K562 (cell line): Measurements from ENCODE around the gene PCDHGB5. TPM values are rescaled to one million over a fixed set of nuclear protein-coding genes. Genes with fewer than 3 reads are reported as not detected.

ENCODE experiments used
- CAMTA2 ChIP-seq: fragments of 250-450 bp; sonication (Bioruptor Pico); conservative IDR thresholded peaks from 2 replicates; pipeline ENCODE4 v1.5.1; 2022
- CUX1 ChIP-seq: fragments of 200-800 bp; sonication (Bioruptor generic); IDR thresholded peaks from 2 replicates; pipeline ENCODE4 v1.6.1; 2016; ENCODE audit warnings: missing genetic modification characterization, missing compliant biosample characterization
- GATA2 ChIP-seq: sonication (generic); formaldehyde crosslinking; IDR thresholded peaks from 2 replicates; pipeline ENCODE4 v1.4.0; 2020; ENCODE audit warnings: mild to moderate bottlenecking, missing genetic modification reagents
- HEY1 ChIP-seq: fragments of 250-450 bp; sonication (Bioruptor Pico); IDR thresholded peaks from 2 replicates; pipeline ENCODE4 v1.5.0; 2020; ENCODE audit warnings: mild to moderate bottlenecking, moderate library complexity, borderline replicate concordance
- ILF3 ChIP-seq: fragments of 450-650 bp; IDR thresholded peaks from 2 replicates; pipeline ENCODE4 v1.6.1; 2018; ENCODE audit warnings: antibody characterized with exemption, mild to moderate bottlenecking, moderate library complexity, borderline replicate concordance
- MGA ChIP-seq: fragments of 450-650 bp; IDR thresholded peaks from 2 replicates; pipeline ENCODE4 v1.6.1; 2016; ENCODE audit warnings: mild to moderate bottlenecking, moderate library complexity
- MIER1 ChIP-seq: fragments of 450-650 bp; IDR thresholded peaks from 2 replicates; pipeline ENCODE4 v1.6.1; 2016; ENCODE audit warnings: antibody characterized with exemption, mild to moderate bottlenecking, low read depth
- SAFB ChIP-seq: fragments of 200-400 bp; formaldehyde crosslinking; IDR thresholded peaks from 2 replicates; pipeline ENCODE4 v1.6.1; 2017; ENCODE audit warnings: low read depth, low read length, borderline replicate concordance
- SP2 ChIP-seq: IDR thresholded peaks from 2 replicates; pipeline ENCODE4 v1.6.1; 2011; ENCODE audit warnings: mild to moderate bottlenecking, low read depth, low read length, moderate library complexity; ENCODE audit not compliant: poor library complexity, severe bottlenecking; ENCODE audit errors: extremely low read depth
- ZC3H8 ChIP-seq: fragments of 450-650 bp; IDR thresholded peaks from 2 replicates; pipeline ENCODE4 v1.6.1; 2017
- ZNF324 ChIP-seq: fragments of 250-450 bp; sonication (Bioruptor Pico); IDR thresholded peaks from 2 replicates; pipeline ENCODE4 v1.4.0; 2020; ENCODE audit warnings: mild to moderate bottlenecking
- polyA plus RNA-seq, 8 experiments: library from polyadenylated mRNA; depleted of rRNA in 4 of 8; stranded (reverse) in 5 of 8; unstranded in 3 of 8; fragments of >200 nt; fragmentation: Nextera tagmentation in 2 of 8; fragmentation: Illumina TruSeq in 1 of 8; extraction: Ambion mirVana in 2 of 8; extraction: Trizol in 1 of 8; gene quantifications; 2 replicates each; pipeline versions ENCODE4 v1.2.1 to v1.2.3, GENCODE V29; 2011 to 2014; ENCODE audit warnings: inconsistent platforms in 1 of 8, missing spikeins in 1 of 8
- total RNA-seq, 7 experiments: library from RNA; depleted of rRNA in 6 of 7; stranded (reverse); fragments of >200 nt in 6 of 7; fragmentation: Illumina TruSeq in 2 of 7; extraction: Trizol in 2 of 7; gene quantifications; 2 replicates each; pipeline versions ENCODE4 v1.2.1 to v1.2.3, GENCODE V29; 2011 to 2021; ENCODE audit warnings: low replicate concordance in 1 of 7

Gene PCDHGB5
- total and polyA plus RNA-seq, 9 of the 15 experiments (the other 6 are each of a cell fraction or from before 2014, with no cell fraction given): 0.05 to 0.29 (median 0.12) TPM; not detected in 2

- TF ChIP-seq CUX1: no peak
- TF ChIP-seq MGA: 0 out of 2 replicates have a peak, but pooled peaks have one; percentile 16
- no peak for TF ChIP-seq ZNF324 (CRISPR knock-in tag)
- TF ChIP-seq CAMTA2 (CRISPR knock-in tag): no peak
- no peak for TF ChIP-seq SP2
- no peak for TF ChIP-seq HEY1
- no peak for TF ChIP-seq GATA2 (CRISPR knock-in tag)
- no peak for TF ChIP-seq ZC3H8
- TF ChIP-seq MIER1: no peak
- TF ChIP-seq ILF3: no peak
- TF ChIP-seq SAFB: no peak
These were observed 42.8 kb upstream of the PCDHGB5 start, which contains the start of gene PCDHGA4 (continued) for GRCh38 chr5:141354900-141355469.
